AG10803 (cell line): ENCODE measurements around the gene ZNF239.
"Not testable (repeated sequence)": the region's sequence is repeated elsewhere in the genome, so short reads cannot be mapped to it uniquely, and the experiment has no call there.

Experiments
- DNase-seq: peaks from one replicate; pipeline ENCODE4 v3.0.0; 2010; ENCODE audit warnings: low read depth
- H3K4me3 ChIP-seq: 2 replicates; pipeline ENCODE4 v1.5.1; 2011; ENCODE audit warnings: mild to moderate bottlenecking, low read length, control low read depth
- TF ChIP-seq, protein P1 (sequence below): conservative IDR thresholded peaks from 2 replicates; pipeline ENCODE4 v1.5.1; 2011; ENCODE audit warnings: mild to moderate bottlenecking, low read length, control low read depth, inconsistent platforms

The ZNF239 gene

GRCh38 chr10:43594944-43595589, 20.7 kb upstream of the ZNF239 start:
- TF ChIP-seq, protein P1, sequence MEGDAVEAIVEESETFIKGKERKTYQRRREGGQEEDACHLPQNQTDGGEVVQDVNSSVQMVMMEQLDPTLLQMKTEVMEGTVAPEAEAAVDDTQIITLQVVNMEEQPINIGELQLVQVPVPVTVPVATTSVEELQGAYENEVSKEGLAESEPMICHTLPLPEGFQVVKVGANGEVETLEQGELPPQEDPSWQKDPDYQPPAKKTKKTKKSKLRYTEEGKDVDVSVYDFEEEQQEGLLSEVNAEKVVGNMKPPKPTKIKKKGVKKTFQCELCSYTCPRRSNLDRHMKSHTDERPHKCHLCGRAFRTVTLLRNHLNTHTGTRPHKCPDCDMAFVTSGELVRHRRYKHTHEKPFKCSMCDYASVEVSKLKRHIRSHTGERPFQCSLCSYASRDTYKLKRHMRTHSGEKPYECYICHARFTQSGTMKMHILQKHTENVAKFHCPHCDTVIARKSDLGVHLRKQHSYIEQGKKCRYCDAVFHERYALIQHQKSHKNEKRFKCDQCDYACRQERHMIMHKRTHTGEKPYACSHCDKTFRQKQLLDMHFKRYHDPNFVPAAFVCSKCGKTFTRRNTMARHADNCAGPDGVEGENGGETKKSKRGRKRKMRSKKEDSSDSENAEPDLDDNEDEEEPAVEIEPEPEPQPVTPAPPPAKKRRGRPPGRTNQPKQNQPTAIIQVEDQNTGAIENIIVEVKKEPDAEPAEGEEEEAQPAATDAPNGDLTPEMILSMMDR: no peak
- peak overlapping the region; percentile 47 for H3K4me3 ChIP-seq
- peak; percentile 36 for DNase-seq

DNA sequence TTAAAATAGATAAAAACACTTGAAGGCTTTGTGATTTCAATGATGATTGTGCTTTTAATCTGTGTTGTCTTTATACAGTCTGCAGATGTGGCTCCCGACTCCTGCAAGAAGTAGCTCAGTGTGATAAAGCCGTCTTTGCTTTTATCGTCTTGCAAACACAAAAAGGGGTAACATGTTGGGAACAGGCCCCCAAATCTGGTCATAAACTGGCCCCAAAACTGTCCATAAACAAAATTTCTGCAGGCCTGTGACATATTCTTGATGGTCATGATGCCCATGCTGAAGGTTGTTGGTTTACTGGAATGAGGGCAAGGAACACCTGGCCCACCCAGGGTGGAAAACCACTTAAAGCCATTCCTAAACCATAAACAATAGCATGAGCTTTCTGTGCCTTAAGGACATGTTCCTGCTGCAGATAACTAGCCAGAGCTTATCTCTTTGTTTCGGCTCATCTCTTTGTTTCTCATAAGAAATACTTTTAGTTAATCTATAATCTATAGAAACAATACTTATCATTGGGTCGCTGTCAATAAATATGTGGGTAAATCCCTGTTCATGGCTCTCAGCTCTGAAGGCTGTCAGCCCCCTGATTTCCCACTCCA, 17.0 kb upstream of the ZNF239 start:
- TF ChIP-seq, protein P1: no peak
- H3K4me3 ChIP-seq: no peak overlapping the region
- no peak for DNase-seq

- not testable (repeated sequence) for DNase-seq, H3K4me3 ChIP-seq
Measured at GRCh38 chr10:43586730-43587115, 12.3 kb upstream of the ZNF239 start.

DNA sequence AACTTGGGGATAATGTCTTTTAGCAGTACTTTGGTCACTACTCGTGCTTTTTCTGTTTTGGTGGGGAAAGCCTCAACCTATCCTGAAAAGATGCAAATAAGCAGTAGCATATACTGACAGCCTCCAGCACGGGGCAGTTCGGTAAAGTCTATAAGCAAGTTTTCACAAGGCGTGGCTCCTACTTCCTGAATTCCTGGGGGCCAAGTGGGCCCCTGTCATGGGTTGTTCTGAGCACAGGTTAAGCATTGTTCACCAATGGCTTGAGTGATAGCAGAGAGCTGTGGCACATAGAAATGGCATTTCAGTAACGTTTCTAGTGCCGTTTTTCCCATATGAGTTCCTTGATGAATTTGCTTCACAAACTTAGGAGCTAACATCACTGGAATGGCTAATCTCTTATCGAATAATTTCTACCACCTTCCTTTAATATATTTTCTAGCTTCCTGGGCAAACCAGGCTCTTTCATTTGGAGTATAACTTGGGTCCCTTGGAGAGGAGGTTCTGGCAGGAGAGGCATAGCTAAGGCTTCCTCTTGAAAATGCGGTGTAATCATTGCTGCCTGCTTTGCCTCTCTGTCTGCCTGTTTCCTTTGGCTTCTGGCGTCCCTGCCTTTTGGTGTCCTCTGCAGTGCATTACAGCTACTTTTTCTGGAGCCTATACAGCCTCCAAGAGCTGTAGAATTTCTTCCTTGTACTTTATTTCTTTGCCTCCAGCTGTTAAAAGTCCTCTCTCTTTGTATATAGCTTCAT, 11.7 kb upstream of the ZNF239 start:
- DNase-seq: no peak
- H3K4me3 ChIP-seq: no peak overlapping the region
- TF ChIP-seq, protein P1: no peak

DNA sequence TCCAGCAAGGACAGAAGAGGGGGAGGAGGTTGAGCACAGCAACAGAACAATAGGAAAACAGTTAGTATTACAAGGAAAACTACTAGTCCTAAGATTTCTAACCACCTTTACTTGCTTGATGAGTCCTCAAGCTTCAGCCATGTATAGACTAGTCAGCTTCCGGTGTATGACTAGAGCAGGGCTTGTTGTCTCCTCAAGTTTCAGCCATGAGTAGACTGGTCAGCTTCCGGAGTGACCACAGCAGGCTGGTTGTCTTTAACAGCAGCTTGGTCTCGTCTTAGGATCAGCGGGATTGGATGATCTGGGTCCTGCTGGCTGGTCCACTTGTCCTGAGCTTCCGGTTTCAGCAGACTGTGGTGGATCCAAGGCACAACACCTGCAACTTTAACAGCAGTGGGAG, 10.6 kb upstream of the ZNF239 start:
- TF ChIP-seq, protein P1: no peak
- H3K4me3 ChIP-seq: no peak overlapping the region
- no peak for DNase-seq

GRCh38 chr10:43584051-43584450, 9.6 kb upstream of the ZNF239 start:
- no peak overlapping the region for H3K4me3 ChIP-seq
- no peak for DNase-seq
- TF ChIP-seq, protein P1: no peak

- TF ChIP-seq, protein P1: no peak
- H3K4me3 ChIP-seq: no peak overlapping the region
- no peak for DNase-seq
Measured at GRCh38 chr10:43576580-43576979, 2.2 kb upstream of the ZNF239 start.
